ENCODE data around the gene PLK3. TPM values are rescaled to one million over a fixed set of nuclear protein-coding genes. Genes with fewer than 3 reads are reported as not detected.

PLK3 gene
- total and polyA plus RNA-seq, 2 experiments from 2014 or later, result 8.7 to 15.1 TPM

DNA sequence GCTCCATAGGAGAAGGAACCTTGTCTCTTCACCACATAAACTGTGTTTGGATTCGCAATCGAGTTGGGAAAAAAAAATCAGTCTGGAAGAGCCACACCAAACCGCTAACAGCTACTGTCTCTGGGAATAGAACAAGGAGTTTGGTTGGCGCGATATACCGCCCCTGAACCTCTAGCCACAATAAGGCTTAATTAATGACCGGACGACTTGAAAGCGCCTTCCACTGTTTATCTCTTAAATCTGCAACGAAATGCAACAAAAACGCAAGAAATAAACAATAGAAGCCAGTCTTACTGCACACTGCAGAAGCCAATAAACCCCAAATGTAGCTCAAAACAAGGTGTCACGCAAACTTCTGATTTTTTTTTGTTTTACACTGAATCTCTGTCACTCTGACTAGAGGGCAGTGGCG is 19.0 kb downstream of the PLK3 start:
- Histone ChIP-seq H3K4me1 (ENCODE audit: insufficient read depth) (peaks cover 13% of the 10 kb centered on the region), H3K27ac (ENCODE audit: low read depth) (peak overlapping the region; percentile 20), H3K4me3 (peak overlapping the region; percentile 47), H3K36me3 (ENCODE audit: insufficient read depth) (no peaks in the 10 kb centered on the region), H3F3A (replicated peaks; ENCODE audit: low read depth) (peaks cover 13% of the 10 kb centered on the region; the same call in 1 of the 2 replicates), H3K9me2 (ENCODE audit: insufficient read depth) (no peaks in the 10 kb centered on the region), H4K20me1 (replicated peaks; ENCODE audit: insufficient read depth) (no peaks in the 10 kb centered on the region), H2AFZ (peak overlapping the region; percentile 1; the same call in 1 of the 2 replicates), H3K27me3 (ENCODE audit: insufficient read depth) (no peaks in the 10 kb centered on the region), H3K79me2 (replicated peaks; ENCODE audit: insufficient read depth) (no peaks in the 10 kb centered on the region), H3K4me2 (peak overlapping the region; percentile 72)
- ATAC-seq (peak; percentile 12), DNase-seq (ENCODE audit: low spot score) (peak; percentile 28)
- peak overlapping the region; percentile 82 for H3K4me3 Mint-ChIP-seq
- peaks cover under 1% of the 10 kb centered on the region; the same call in 2 of the 3 replicates for H3K9me3 Mint-ChIP-seq
- no peaks in the 10 kb centered on the region; the same call in 2 of the 3 replicates for H3K36me3 Mint-ChIP-seq (ENCODE audit: low read depth)
- TF ChIP-seq EZH2 (IDR thresholded peaks at IDR 0.05; ENCODE audit: low read depth, unreplicated experiment) (no peak), ZNF331 (CRISPR knock-in tag; IDR thresholded peaks at IDR 0.05; ENCODE audit: low read depth) (no peak)
- TF ChIP-seq, protein P1, sequence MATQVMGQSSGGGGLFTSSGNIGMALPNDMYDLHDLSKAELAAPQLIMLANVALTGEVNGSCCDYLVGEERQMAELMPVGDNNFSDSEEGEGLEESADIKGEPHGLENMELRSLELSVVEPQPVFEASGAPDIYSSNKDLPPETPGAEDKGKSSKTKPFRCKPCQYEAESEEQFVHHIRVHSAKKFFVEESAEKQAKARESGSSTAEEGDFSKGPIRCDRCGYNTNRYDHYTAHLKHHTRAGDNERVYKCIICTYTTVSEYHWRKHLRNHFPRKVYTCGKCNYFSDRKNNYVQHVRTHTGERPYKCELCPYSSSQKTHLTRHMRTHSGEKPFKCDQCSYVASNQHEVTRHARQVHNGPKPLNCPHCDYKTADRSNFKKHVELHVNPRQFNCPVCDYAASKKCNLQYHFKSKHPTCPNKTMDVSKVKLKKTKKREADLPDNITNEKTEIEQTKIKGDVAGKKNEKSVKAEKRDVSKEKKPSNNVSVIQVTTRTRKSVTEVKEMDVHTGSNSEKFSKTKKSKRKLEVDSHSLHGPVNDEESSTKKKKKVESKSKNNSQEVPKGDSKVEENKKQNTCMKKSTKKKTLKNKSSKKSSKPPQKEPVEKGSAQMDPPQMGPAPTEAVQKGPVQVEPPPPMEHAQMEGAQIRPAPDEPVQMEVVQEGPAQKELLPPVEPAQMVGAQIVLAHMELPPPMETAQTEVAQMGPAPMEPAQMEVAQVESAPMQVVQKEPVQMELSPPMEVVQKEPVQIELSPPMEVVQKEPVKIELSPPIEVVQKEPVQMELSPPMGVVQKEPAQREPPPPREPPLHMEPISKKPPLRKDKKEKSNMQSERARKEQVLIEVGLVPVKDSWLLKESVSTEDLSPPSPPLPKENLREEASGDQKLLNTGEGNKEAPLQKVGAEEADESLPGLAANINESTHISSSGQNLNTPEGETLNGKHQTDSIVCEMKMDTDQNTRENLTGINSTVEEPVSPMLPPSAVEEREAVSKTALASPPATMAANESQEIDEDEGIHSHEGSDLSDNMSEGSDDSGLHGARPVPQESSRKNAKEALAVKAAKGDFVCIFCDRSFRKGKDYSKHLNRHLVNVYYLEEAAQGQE (IDR thresholded peaks at IDR 0.05; ENCODE audit: unreplicated experiment), result no peak
- peaks cover 19% of the 10 kb centered on the region for H3K4me1 Mint-ChIP-seq
- peak overlapping the region; percentile 100 for H3K27ac Mint-ChIP-seq
- H3K27me3 Mint-ChIP-seq (ENCODE audit: insufficient read depth, low read depth, poor library complexity), result peaks cover 18% of the 10 kb centered on the region

DNA sequence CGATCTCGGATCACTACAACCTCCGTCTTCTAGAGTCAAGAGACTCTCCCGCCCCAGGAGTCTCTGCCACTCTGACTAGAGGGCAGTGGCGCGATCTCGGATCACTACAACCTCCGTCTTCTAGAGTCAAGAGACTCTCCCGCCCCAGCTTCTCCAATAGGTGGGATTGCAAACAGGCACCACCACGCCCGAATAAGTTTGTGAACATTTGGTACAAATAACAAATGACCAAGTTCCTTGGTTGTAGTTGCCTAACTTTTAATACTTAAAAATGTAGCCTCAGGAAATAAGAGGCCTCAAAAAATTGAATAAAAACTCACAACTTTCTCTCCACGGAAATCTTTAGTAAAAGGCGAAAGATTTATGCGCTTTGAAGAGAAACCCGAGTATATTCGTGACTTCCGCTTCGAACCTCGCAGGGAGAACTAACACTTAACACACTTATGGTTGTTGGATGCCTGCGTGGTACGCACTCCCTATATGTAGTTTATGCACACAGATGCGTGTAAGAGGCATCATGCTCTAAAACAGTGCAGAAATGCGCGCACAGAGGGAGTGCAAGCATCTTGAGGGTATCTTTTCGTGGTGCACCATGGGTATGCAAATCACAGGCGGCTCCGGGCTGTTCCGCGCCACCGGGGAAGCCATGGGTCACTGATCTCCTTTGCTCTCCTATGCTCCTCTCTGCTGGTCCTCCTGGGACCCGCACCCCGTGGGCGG is 19.6 kb downstream of the PLK3 start:
- peak overlapping the region; percentile 0; the same call in 1 of the 2 replicates for H2AFZ ChIP-seq
- H3K27ac Mint-ChIP-seq, result peak overlapping the region; percentile 100
- no peaks in the 10 kb centered on the region for H3K9me3 Mint-ChIP-seq
- TF ChIP-seq NANOG (IDR thresholded peaks at IDR 0.05; ENCODE audit: borderline replicate concordance), result no peak
- TF ChIP-seq POLR2AphosphoS5 (IDR thresholded peaks at IDR 0.05; ENCODE audit: low read depth), result peak; percentile 100
- no peak for TF ChIP-seq STAT1 (IDR thresholded peaks at IDR 0.05; ENCODE audit: unreplicated experiment)
- TF ChIP-seq, protein P2, sequence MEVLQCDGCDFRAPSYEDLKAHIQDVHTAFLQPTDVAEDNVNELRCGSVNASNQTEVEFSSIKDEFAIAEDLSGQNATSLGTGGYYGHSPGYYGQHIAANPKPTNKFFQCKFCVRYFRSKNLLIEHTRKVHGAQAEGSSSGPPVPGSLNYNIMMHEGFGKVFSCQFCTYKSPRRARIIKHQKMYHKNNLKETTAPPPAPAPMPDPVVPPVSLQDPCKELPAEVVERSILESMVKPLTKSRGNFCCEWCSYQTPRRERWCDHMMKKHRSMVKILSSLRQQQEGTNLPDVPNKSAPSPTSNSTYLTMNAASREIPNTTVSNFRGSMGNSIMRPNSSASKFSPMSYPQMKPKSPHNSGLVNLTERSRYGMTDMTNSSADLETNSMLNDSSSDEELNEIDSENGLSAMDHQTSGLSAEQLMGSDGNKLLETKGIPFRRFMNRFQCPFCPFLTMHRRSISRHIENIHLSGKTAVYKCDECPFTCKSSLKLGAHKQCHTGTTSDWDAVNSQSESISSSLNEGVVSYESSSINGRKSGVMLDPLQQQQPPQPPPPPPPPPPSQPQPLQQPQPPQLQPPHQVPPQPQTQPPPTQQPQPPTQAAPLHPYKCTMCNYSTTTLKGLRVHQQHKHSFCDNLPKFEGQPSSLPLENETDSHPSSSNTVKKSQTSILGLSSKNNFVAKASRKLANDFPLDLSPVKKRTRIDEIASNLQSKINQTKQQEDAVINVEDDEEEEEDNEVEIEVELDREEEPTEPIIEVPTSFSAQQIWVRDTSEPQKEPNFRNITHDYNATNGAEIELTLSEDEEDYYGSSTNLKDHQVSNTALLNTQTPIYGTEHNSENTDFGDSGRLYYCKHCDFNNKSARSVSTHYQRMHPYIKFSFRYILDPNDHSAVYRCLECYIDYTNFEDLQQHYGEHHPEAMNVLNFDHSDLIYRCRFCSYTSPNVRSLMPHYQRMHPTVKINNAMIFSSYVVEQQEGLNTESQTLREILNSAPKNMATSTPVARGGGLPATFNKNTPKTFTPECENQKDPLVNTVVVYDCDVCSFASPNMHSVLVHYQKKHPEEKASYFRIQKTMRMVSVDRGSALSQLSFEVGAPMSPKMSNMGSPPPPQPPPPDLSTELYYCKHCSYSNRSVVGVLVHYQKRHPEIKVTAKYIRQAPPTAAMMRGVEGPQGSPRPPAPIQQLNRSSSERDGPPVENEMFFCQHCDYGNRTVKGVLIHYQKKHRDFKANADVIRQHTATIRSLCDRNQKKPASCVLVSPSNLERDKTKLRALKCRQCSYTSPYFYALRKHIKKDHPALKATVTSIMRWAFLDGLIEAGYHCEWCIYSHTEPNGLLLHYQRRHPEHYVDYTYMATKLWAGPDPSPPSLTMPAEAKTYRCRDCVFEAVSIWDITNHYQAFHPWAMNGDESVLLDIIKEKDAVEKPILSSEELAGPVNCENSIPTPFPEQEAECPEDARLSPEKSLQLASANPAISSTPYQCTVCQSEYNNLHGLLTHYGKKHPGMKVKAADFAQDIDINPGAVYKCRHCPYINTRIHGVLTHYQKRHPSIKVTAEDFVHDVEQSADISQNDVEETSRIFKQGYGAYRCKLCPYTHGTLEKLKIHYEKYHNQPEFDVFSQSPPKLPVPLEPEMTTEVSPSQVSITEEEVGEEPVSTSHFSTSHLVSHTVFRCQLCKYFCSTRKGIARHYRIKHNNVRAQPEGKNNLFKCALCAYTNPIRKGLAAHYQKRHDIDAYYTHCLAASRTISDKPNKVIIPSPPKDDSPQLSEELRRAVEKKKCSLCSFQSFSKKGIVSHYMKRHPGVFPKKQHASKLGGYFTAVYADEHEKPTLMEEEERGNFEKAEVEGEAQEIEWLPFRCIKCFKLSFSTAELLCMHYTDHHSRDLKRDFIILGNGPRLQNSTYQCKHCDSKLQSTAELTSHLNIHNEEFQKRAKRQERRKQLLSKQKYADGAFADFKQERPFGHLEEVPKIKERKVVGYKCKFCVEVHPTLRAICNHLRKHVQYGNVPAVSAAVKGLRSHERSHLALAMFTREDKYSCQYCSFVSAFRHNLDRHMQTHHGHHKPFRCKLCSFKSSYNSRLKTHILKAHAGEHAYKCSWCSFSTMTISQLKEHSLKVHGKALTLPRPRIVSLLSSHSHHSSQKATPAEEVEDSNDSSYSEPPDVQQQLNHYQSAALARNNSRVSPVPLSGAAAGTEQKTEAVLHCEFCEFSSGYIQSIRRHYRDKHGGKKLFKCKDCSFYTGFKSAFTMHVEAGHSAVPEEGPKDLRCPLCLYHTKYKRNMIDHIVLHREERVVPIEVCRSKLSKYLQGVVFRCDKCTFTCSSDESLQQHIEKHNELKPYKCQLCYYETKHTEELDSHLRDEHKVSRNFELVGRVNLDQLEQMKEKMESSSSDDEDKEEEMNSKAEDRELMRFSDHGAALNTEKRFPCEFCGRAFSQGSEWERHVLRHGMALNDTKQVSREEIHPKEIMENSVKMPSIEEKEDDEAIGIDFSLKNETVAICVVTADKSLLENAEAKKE (CRISPR knock-in tag; IDR thresholded peaks at IDR 0.05), result peak; percentile 96
- peak; percentile 27; the same call in 1 of the 2 replicates for TF ChIP-seq ZNF331 (CRISPR knock-in tag; IDR thresholded peaks at IDR 0.05; ENCODE audit: low read depth)
- TF ChIP-seq, protein P3, sequence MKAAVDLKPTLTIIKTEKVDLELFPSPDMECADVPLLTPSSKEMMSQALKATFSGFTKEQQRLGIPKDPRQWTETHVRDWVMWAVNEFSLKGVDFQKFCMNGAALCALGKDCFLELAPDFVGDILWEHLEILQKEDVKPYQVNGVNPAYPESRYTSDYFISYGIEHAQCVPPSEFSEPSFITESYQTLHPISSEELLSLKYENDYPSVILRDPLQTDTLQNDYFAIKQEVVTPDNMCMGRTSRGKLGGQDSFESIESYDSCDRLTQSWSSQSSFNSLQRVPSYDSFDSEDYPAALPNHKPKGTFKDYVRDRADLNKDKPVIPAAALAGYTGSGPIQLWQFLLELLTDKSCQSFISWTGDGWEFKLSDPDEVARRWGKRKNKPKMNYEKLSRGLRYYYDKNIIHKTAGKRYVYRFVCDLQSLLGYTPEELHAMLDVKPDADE (IDR thresholded peaks at IDR 0.05), result peak; percentile 90

More for the DNA sequence above, 19.6 kb downstream of the PLK3 start:
- Mint-ChIP-seq H3K4me1 (peaks cover 18% of the 10 kb centered on the region), H3K27me3 (ENCODE audit: insufficient read depth, low read depth, poor library complexity) (peaks cover 18% of the 10 kb centered on the region), H3K36me3 (ENCODE audit: low read depth) (no peaks in the 10 kb centered on the region; the same call in 2 of the 3 replicates), H3K4me3 (peak overlapping the region; percentile 82)
- no peaks in the 10 kb centered on the region for H4K20me1 ChIP-seq (replicated peaks; ENCODE audit: insufficient read depth)
- no peaks in the 10 kb centered on the region for H3K36me3 ChIP-seq (ENCODE audit: insufficient read depth)
- H3K27ac ChIP-seq (ENCODE audit: low read depth), result peak overlapping the region; percentile 83
- peaks cover 12% of the 10 kb centered on the region; the same call in 1 of the 2 replicates for H3F3A ChIP-seq (replicated peaks; ENCODE audit: low read depth)
- ATAC-seq (peak; percentile 92), DNase-seq (ENCODE audit: low spot score) (peak; percentile 94)
- no peaks in the 10 kb centered on the region for H3K27me3 ChIP-seq (ENCODE audit: insufficient read depth)
- no peaks in the 10 kb centered on the region for H3K79me2 ChIP-seq (replicated peaks; ENCODE audit: insufficient read depth)
- H3K4me2 ChIP-seq, result peak overlapping the region; percentile 74
- peaks cover 12% of the 10 kb centered on the region for H3K4me1 ChIP-seq (ENCODE audit: insufficient read depth)
- no peaks in the 10 kb centered on the region for H3K9me2 ChIP-seq (ENCODE audit: insufficient read depth)
- peak overlapping the region; percentile 53 for H3K4me3 ChIP-seq

All from GM23338 (cell line).